ENCODE results near the gene ARHGAP10. TPM values are rescaled to one million over a fixed set of nuclear protein-coding genes. Genes with fewer than 3 reads are reported as not detected.
"Not testable (repeated sequence)": the region's sequence is repeated elsewhere in the genome, so short reads cannot be mapped to it uniquely, and the experiment has no call there.

The ARHGAP10 gene
- total RNA-seq, 1 donor from 2014 or later = 71.0 TPM

- no peak for DNase-seq (ENCODE audit: low spot score)
Observed at GRCh38 chr4:147985376-147985775, 253.5 kb downstream of the ARHGAP10 start.

- DNase-seq (ENCODE audit: low spot score) = no peak
Observed at GRCh38 chr4:147987252-147987651, 255.4 kb downstream of the ARHGAP10 start.

- no peak for DNase-seq (ENCODE audit: low spot score)
Observed at GRCh38 chr4:147991543-147992283, 259.8 kb downstream of the ARHGAP10 start.

- DNase-seq (ENCODE audit: low spot score) = peak; percentile 66
Observed at GRCh38 chr4:147994076-147994475, 262.2 kb downstream of the ARHGAP10 start.

GRCh38 chr4:147994491-147995385 is 262.9 kb downstream of the ARHGAP10 start:
- DNase-seq (ENCODE audit: low spot score) = peak; percentile 36

GRCh38 chr4:147996859-147997258 is 265.0 kb downstream of the ARHGAP10 start:
- no peak for DNase-seq (ENCODE audit: low spot score)

GRCh38 chr4:148000038-148000437 is 268.1 kb downstream of the ARHGAP10 start:
- DNase-seq (ENCODE audit: low spot score) = not testable (repeated sequence)

- no peak for DNase-seq (ENCODE audit: low spot score)
Observed at GRCh38 chr4:148004228-148004857, 272.5 kb downstream of the ARHGAP10 start.

- no peak for DNase-seq (ENCODE audit: low spot score)
Observed at GRCh38 chr4:148006001-148006400, 274.1 kb downstream of the ARHGAP10 start.

GRCh38 chr4:148007314-148007760 is 275.4 kb downstream of the ARHGAP10 start:
- peak; percentile 77 for DNase-seq (ENCODE audit: low spot score)

- DNase-seq (ENCODE audit: low spot score) = no peak
Observed at GRCh38 chr4:148007792-148008191, 275.9 kb downstream of the ARHGAP10 start.

GRCh38 chr4:148015058-148015457 is 283.2 kb downstream of the ARHGAP10 start:
- DNase-seq (ENCODE audit: low spot score) = peak; percentile 24

GRCh38 chr4:148015468-148015867 is 283.6 kb downstream of the ARHGAP10 start:
- no peak for DNase-seq (ENCODE audit: low spot score)

- peak; percentile 49 for DNase-seq (ENCODE audit: low spot score)
Observed at GRCh38 chr4:148016063-148016637, 284.3 kb downstream of the ARHGAP10 start.

GRCh38 chr4:148017801-148018200 is 285.9 kb downstream of the ARHGAP10 start:
- DNase-seq (ENCODE audit: low spot score) = no peak

GRCh38 chr4:148021686-148022085 is 289.8 kb downstream of the ARHGAP10 start:
- DNase-seq (ENCODE audit: low spot score) = no peak

GRCh38 chr4:148022975-148023374 is 291.1 kb downstream of the ARHGAP10 start:
- no peak for DNase-seq (ENCODE audit: low spot score)

GRCh38 chr4:148023512-148024181 is 291.8 kb downstream of the ARHGAP10 start:
- DNase-seq (ENCODE audit: low spot score) = no peak

- DNase-seq (ENCODE audit: low spot score) = peak; percentile 70
Observed at GRCh38 chr4:148025981-148026380, 294.1 kb downstream of the ARHGAP10 start.

GRCh38 chr4:148027201-148027600 is 295.3 kb downstream of the ARHGAP10 start:
- DNase-seq (ENCODE audit: low spot score) = no peak

GRCh38 chr4:148029781-148030180 is 297.9 kb downstream of the ARHGAP10 start:
- no peak for DNase-seq (ENCODE audit: low spot score)
